GM11168 (cell line): ENCODE measurements around the gene GKAP1.
"Not testable (repeated sequence)": the region's sequence is repeated elsewhere in the genome, so short reads cannot be mapped to it uniquely, and the experiment has no call there.

ENCODE experiments used
- in situ Hi-C: fragments of 300-500 bp; cut with MboI; formaldehyde crosslinking; loops from one replicate; pipeline ENCODE4 v1.12.0; 2022; ENCODE audit warnings: low sequenced_read_pairs; ENCODE audit not compliant: unreplicated experiment

The GKAP1 gene

DNA sequence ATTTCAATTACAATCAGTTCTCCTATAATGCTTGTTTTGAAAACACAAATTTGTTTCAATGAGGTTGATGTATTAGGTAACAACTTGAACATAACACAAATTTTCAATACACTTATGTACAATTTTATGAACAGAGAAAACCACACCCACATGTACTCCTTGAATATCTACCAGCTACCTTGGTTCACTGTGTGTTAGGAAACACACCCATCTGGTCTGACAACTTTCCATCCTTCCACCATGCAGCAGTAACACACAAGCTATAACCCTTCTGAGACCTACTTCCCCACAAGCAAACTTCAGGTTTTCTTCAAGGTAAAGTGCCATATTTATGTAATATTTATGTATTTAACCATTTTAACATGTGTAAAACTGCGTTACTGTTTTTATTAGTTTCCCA, 73.4 kb downstream of the GKAP1 start:
- in situ Hi-C loops: no loop called here

DNA sequence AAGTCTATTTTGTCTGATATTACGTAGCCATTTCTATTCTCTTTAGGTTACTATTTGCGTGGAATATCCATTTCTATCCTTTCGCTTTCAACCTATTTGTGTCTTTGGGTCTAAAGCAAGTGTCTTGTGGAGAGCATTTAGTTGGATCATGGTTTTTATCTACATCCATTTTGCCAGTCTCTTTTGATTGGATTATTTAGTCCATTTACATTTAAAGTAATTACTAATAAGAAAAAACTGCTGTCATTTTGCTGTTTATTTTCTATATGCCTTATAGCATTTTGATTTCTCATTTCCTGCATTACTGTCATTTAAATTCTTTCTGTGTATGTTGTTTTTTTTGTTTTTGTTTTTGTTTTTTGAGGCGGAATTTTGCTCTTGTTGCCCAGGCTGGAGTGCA, 83.8 kb downstream of the GKAP1 start:
- in situ Hi-C loops: no loop called here

- in situ Hi-C loops: not testable (repeated sequence)
Observed at GRCh38 chr9:83728591-83729368, 88.8 kb downstream of the GKAP1 start.

GRCh38 chr9:83724436-83724835, 93.1 kb downstream of the GKAP1 start:
- in situ Hi-C loops: no loop called here

- in situ Hi-C loops: no loop called here
Observed at GRCh38 chr9:83722726-83723495, 94.7 kb downstream of the GKAP1 start.

- in situ Hi-C loops: no loop called here
Observed at GRCh38 chr9:83721509-83721908, 96.1 kb downstream of the GKAP1 start.

- in situ Hi-C loops: no loop called here
Observed at GRCh38 chr9:83715794-83716193, 101.8 kb downstream of the GKAP1 start.

DNA sequence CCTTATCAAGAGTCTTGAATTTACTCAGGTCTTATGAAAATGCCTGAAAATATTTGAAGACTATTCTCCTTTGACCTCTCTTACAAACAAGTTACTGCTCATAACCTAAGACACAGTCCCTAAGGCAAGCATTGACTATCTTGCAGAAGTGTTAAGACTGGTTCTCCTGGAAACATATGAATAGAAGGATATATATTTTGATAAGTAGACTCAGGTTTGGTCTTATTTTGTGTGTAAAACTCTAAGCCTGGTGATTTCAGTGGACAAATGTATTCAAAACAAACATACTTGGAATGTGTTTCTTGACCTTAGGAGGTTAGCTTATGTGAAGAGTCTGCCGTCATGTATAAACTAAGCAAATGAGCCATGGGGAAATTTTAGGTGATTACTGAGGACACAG, 102.3 kb downstream of the GKAP1 start:
- in situ Hi-C loops: no loop called here

GRCh38 chr9:83714329-83714728, 103.2 kb downstream of the GKAP1 start:
- in situ Hi-C loops: no loop called here

- in situ Hi-C loops: no loop called here
Observed at GRCh38 chr9:83708515-83709158, 108.9 kb downstream of the GKAP1 start.

DNA sequence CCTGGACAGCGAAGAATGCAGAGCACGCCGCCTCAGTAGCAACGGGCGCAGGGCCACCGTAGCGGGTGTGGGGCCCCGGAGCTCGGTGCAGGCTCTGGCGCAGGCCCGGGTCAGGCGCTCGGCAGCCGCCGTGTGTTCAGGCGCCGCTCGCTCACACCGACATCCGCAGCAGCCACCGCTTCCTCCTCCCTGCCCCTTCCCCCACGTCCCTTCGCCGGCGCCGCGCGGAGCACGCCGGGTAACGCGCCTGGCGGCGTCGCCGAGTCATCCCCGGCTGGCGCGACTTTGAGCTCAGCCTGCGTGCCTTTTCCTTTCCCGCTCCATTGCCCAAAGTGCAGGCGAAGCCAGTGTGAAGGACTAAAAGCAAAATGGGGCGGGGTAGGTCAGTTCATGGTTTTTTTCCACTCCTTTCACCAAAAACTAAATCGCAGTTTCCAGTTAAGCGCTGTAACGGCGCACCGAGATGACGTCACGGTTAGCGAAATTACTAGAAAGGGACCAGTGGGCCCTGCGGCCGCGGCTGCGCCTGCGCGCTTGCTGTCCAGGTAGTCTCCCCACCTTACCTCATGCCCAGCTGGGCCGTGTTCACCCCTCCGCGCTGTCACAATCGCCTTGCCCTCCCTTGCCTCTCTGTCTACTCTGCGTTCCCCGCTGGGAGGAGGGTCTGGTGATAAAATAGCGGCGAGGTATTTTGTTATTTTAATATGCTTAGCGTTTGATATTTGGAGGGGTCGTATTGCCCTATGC, 109.6 kb downstream of the GKAP1 start, which contains the start of gene UBQLN1:
Gene UBQLN1 (minus strand): TSS at position 191 of the 747 bp plus-strand sequence. CDS start 279 bp downstream, outside the sequence.
- in situ Hi-C loops: no loop called here

DNA sequence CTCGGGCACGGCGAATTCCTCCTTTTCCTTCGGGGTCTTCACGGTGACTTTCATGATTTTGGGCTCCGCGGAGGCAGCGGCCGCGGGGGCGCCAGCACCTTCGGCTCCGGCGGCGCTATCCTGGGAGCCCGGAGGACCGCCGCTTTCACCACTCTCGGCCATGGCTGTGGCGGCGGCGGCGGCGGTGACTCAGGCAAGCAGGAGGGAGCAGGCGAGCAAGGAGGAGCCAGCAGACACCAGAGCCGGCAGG, 110.1 kb downstream of the GKAP1 start:
- in situ Hi-C loops: no loop called here

DNA sequence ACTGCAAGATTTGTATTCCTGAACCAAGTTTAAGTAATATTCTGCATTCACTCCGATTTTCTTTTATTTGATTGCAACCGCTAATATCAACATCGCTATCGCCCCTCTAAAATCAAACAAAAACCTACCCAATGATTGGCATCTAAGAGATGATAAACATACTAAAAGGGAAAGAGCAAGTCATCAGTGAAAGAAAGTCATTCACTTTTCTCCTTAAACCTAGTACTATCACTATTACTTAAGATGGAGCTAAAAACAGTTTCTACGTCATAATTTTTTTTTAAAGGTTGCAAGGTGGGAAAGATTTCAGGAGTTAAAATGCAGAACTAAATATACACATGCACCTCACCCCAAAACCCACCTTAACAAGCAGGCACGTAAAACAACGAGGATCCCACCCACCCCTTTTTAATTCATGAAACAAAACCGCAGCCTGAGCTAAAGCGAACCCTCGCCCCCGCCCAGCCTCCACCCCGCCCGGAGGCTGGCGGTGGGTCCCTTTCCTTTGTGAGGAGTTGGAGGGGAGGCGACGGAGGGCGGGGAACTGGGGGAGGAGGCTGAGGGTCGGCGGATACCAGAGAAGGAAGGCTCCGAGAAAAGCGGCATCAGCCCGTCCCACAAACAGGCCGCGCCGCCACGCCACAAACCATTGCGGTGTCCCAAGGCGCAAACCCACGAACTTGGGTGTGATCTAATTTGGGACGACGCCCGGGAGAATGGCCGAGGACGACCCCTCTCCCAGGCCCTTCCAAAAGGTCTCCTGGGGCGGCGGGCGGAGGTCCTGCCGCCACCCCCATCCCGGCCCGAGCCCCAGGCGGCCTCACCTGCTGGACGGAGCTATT, 110.7 kb downstream of the GKAP1 start:
- in situ Hi-C loops: no loop called here

DNA sequence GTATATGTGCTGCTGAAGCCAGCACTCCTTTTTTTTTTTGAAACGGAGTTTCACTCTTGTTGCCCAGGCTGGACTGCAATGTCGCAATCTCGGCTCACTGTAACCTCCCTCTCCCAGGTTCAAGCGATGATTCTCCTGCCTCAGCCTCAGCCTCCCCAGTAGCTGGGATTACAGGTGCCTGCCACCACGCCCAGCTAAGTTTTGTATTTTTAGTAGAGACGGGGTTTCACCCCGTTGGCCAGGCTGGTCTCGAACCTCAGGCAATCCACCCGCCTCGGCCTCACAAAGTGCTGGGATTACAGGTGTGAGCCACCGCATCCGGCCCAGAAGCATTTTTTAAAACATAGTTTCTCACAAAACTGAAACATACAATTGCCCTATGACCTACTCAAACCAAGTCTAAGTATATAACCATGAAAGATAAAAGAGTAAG, 112.3 kb downstream of the GKAP1 start:
- in situ Hi-C loops: not testable (repeated sequence)

GRCh38 chr9:83701769-83702168, 115.8 kb downstream of the GKAP1 start:
- in situ Hi-C loops: no loop called here

DNA sequence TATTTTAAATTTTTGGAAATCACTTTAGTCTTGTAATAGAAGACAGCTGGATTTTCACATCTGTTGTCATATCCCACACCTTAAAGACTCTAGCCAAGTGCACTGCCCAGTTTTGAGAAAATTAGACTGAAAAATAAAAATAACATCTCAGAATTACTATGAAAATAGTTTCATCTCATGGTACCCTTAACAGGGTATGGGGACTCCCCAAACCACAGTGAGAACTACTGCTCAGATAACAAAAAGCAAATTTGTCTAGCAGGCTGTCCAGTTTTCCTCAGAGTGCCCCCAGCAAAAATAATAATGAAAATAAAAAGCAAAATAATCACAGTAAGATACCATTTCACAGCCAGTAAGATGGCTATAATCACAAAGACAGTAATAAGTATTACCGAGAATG, 116.3 kb downstream of the GKAP1 start:
- in situ Hi-C loops: no loop called here

DNA sequence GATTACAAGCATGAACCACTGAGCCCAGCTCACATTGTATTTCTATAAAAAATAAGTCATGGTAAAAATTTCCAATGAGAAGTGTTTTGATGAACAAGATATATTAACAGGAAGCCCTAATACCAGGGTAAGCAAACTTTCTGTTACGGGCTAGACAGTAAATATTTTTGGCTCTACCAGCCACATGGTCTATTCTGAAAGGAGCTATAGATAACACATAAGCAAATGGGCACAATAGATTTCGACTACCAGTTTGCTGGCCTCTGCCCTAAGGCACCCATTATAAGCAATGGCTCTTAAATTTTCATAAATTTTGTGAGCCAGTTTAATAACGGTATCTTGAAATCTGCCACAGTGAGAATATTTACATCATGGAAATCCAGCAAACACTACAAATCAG, 118.0 kb downstream of the GKAP1 start:
- in situ Hi-C loops: no loop called here

- in situ Hi-C loops: no loop called here
Observed at GRCh38 chr9:83698976-83699585, 118.5 kb downstream of the GKAP1 start.

DNA sequence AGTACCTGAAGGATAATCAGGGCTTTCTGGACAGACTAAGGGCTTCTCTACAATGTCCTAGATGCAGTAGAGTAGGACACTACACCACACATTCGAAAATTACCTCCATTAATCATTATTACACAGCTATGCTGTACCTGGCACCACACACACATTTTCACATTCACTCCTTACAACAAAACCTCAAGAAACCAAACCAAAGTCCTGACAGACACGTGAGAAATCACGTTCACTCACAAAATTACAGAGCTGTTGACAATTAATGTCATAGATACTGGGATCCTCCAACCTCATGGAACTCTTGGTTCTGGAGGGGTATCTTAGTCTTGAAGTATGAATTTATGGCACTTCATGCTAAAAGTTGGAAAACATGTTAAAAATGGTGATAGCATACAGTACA, 126.1 kb downstream of the GKAP1 start:
- in situ Hi-C loops: no loop called here
